ENCODE measurements around the gene SNRPN. TPM values are rescaled to one million over a fixed set of nuclear protein-coding genes. Genes with fewer than 3 reads are reported as not detected.
A peak's percentile ranks its signal among the peaks of the same experiment; 100 is the strongest.

The SNRPN gene
- total RNA-seq, 2 experiments from 2014 or later: 69.5 to 74.5 TPM

GRCh38 chr15:24955531-24955921, 739 bp downstream of the SNRPN start:
- no peaks in the 10 kb centered on the region for H3K36me3 ChIP-seq (ENCODE audit: insufficient read depth, low read length)
- peak overlapping the region; percentile 89 for H3K4me3 ChIP-seq (ENCODE audit: low read length)
- peak; percentile 17 for ATAC-seq (ENCODE audit: poor library complexity)
- no peak for TF ChIP-seq CTCF (IDR thresholded peaks at IDR 0.05)
- ChIA-PET CTCF (no interaction called here), POLR2A (interaction anchor here (0.9 to 2.0 kb wide), 9 partner anchors 27 to 1916 kb away, joined by 3 to 9 read pairs (median 6); partner anchors contain the start of genes TUBGCP5 and UBE3A)
- peak overlapping the region; percentile 85 to 92 for H3K27ac ChIP-seq (ENCODE audit: low read depth in 1 of 2, low read length in 2 of 2)
- peaks cover 4% of the 10 kb centered on the region for H3K9me3 Mint-ChIP-seq
- peaks cover 8% of the 10 kb centered on the region for H3K4me1 ChIP-seq (ENCODE audit: insufficient read depth, low read length)
- H3K27me3 ChIP-seq (ENCODE audit: control insufficient read depth in 1 of 2, insufficient read depth in 2 of 2, low read length in 2 of 2): no peaks in the 10 kb centered on the region
- intact Hi-C loops (cut with DNase I, micrococcal nuclease): loop anchor here in 1 of 2 experiments (5.0 kb wide), 1 partner anchor 482 kb away; the partner anchor contains the start of gene UBE3A
- peaks cover 19% of the 10 kb centered on the region for H3K4me1 Mint-ChIP-seq (ENCODE audit: low read depth)
- H3K4me3 Mint-ChIP-seq: peak overlapping the region; percentile 96
- H3K27ac Mint-ChIP-seq: peak overlapping the region; percentile 99
- peaks cover 20 to 43% of the 10 kb centered on the region in 2 experiments for H3K9me3 ChIP-seq (ENCODE audit: control insufficient read depth in 1 of 2, insufficient read depth in 1 of 2, low read length in 2 of 2)
- DNase-seq: peak in 13 of 14 experiments; percentile 4 to 61 (median 27)
- no peaks in the 10 kb centered on the region for H3K27me3 Mint-ChIP-seq
- peaks cover 58% of the 10 kb centered on the region for H3K36me3 Mint-ChIP-seq (ENCODE audit: low read depth)

GRCh38 chr15:24956111-24956838, 1.5 kb downstream of the SNRPN start:
- H3K9me3 ChIP-seq (ENCODE audit: control insufficient read depth in 1 of 2, insufficient read depth in 1 of 2, low read length in 2 of 2): peaks cover 23 to 39% of the 10 kb centered on the region in 2 experiments
- H3K27ac ChIP-seq (ENCODE audit: low read depth in 1 of 2, low read length in 2 of 2): peak overlapping the region; percentile 85 to 92
- Mint-ChIP-seq H3K9me3 (peaks cover 4% of the 10 kb centered on the region), H3K36me3 (ENCODE audit: low read depth) (peaks cover 66% of the 10 kb centered on the region), H3K27ac (peak overlapping the region; percentile 99), H3K27me3 (no peaks in the 10 kb centered on the region), H3K4me1 (ENCODE audit: low read depth) (peaks cover 19% of the 10 kb centered on the region), H3K4me3 (peak overlapping the region; percentile 96)
- H3K4me1 ChIP-seq (ENCODE audit: insufficient read depth, low read length): peaks cover 8% of the 10 kb centered on the region
- ATAC-seq (ENCODE audit: poor library complexity) (peak; percentile 76), DNase-seq (peak; percentile 45 to 89 (median 74))
- H3K36me3 ChIP-seq (ENCODE audit: insufficient read depth, low read length): no peaks in the 10 kb centered on the region
- H3K27me3 ChIP-seq (ENCODE audit: control insufficient read depth in 1 of 2, insufficient read depth in 2 of 2, low read length in 2 of 2): no peaks in the 10 kb centered on the region
- CTCF ChIA-PET: no interaction called here
- TF ChIP-seq CTCF (IDR thresholded peaks at IDR 0.05): no peak
- peak overlapping the region; percentile 89 for H3K4me3 ChIP-seq (ENCODE audit: low read length)
- POLR2A ChIA-PET: interaction anchor here (0.9 to 2.0 kb wide), 9 partner anchors 28 to 1917 kb away, joined by 3 to 9 read pairs (median 6); partner anchors contain the start of genes TUBGCP5 and UBE3A
- intact Hi-C loops (cut with DNase I, micrococcal nuclease): loop anchor here in 1 of 2 experiments (5.0 kb wide), 1 partner anchor 481 kb away; the partner anchor contains the start of gene UBE3A

GRCh38 chr15:24957691-24958090, 2.9 kb downstream of the SNRPN start:
- Histone ChIP-seq H3K9me3 (ENCODE audit: control insufficient read depth in 1 of 2, insufficient read depth in 1 of 2, low read length in 2 of 2) (peaks cover 30 to 39% of the 10 kb centered on the region in 2 experiments), H3K27ac (ENCODE audit: low read depth in 1 of 2, low read length in 2 of 2) (no peak overlapping the region), H3K4me1 (ENCODE audit: insufficient read depth, low read length) (peaks cover 8% of the 10 kb centered on the region), H3K27me3 (ENCODE audit: control insufficient read depth in 1 of 2, insufficient read depth in 2 of 2, low read length in 2 of 2) (no peaks in the 10 kb centered on the region), H3K4me3 (ENCODE audit: low read length) (no peak overlapping the region), H3K36me3 (ENCODE audit: insufficient read depth, low read length) (peaks cover 9% of the 10 kb centered on the region)
- Mint-ChIP-seq H3K27me3 (no peaks in the 10 kb centered on the region), H3K27ac (peak overlapping the region; percentile 99), H3K4me3 (peak overlapping the region; percentile 68), H3K9me3 (peaks cover 4% of the 10 kb centered on the region), H3K36me3 (ENCODE audit: low read depth) (peaks cover 78% of the 10 kb centered on the region), H3K4me1 (ENCODE audit: low read depth) (peaks cover 19% of the 10 kb centered on the region)
- no peak for ATAC-seq (ENCODE audit: poor library complexity)
- ChIA-PET POLR2A (interaction anchor here (0.6 to 2.0 kb wide), 2 partner anchors 54 to 88 kb away, joined by 4 to 6 read pairs; no protein-coding TSS in a partner anchor), CTCF (interaction anchor here (0.8 kb wide), 1 partner anchor 22 kb away, joined by 3 read pairs; no protein-coding TSS in a partner anchor)
- no peak for DNase-seq
- intact Hi-C loops (cut with DNase I, micrococcal nuclease): loop anchor here in 1 of 2 experiments (5.0 kb wide), 1 partner anchor 480 kb away; the partner anchor contains the start of gene UBE3A
- no peak for TF ChIP-seq CTCF (IDR thresholded peaks at IDR 0.05)

Measured in CD4-positive, alpha-beta T cell (primary cell).